ENCODE measurements around the gene MYO9A. TPM values are rescaled to one million over a fixed set of nuclear protein-coding genes. Genes with fewer than 3 reads are reported as not detected.

Gene MYO9A
- polyA plus RNA-seq, 1 experiment: 13.1 TPM

DNA sequence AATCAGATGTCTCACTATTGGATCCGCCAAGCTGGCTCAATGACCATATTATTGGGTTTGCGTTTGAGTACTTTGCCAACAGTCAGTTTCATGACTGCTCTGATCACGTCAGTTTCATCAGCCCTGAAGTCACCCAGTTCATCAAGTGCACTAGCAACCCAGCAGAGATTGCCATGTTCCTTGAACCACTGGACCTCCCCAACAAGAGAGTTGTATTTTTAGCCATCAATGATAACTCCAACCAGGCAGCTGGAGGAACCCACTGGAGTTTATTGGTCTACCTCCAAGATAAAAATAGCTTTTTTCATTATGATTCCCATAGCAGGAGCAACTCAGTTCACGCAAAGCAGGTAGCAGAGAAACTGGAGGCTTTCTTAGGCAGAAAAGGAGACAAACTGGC lies 21.7 kb upstream of the MYO9A start:
- H3K36me3 ChIP-seq (ENCODE audit: control insufficient read depth, insufficient read depth, low read length): no peaks in the 10 kb centered on the region
- H3K4me3 ChIP-seq (ENCODE audit: low read depth, low read length): no peak overlapping the region
- ChIA-PET CTCF (interaction anchor here (0.5 to 2.4 kb wide), 2 partner anchors 17 to 46 kb away, joined by 3 to 11 read pairs; no protein-coding TSS in a partner anchor), POLR2A (no interaction called here)
- DNase-seq (ENCODE audit: low read depth): no peak
- TF ChIP-seq, protein P1, sequence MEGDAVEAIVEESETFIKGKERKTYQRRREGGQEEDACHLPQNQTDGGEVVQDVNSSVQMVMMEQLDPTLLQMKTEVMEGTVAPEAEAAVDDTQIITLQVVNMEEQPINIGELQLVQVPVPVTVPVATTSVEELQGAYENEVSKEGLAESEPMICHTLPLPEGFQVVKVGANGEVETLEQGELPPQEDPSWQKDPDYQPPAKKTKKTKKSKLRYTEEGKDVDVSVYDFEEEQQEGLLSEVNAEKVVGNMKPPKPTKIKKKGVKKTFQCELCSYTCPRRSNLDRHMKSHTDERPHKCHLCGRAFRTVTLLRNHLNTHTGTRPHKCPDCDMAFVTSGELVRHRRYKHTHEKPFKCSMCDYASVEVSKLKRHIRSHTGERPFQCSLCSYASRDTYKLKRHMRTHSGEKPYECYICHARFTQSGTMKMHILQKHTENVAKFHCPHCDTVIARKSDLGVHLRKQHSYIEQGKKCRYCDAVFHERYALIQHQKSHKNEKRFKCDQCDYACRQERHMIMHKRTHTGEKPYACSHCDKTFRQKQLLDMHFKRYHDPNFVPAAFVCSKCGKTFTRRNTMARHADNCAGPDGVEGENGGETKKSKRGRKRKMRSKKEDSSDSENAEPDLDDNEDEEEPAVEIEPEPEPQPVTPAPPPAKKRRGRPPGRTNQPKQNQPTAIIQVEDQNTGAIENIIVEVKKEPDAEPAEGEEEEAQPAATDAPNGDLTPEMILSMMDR (IDR thresholded peaks at IDR 0.05; ENCODE audit: insufficient read depth, low read depth, low read length): no peak
- no peaks in the 10 kb centered on the region for H3K27me3 ChIP-seq (ENCODE audit: control insufficient read depth, insufficient read depth, low read length)

DNA sequence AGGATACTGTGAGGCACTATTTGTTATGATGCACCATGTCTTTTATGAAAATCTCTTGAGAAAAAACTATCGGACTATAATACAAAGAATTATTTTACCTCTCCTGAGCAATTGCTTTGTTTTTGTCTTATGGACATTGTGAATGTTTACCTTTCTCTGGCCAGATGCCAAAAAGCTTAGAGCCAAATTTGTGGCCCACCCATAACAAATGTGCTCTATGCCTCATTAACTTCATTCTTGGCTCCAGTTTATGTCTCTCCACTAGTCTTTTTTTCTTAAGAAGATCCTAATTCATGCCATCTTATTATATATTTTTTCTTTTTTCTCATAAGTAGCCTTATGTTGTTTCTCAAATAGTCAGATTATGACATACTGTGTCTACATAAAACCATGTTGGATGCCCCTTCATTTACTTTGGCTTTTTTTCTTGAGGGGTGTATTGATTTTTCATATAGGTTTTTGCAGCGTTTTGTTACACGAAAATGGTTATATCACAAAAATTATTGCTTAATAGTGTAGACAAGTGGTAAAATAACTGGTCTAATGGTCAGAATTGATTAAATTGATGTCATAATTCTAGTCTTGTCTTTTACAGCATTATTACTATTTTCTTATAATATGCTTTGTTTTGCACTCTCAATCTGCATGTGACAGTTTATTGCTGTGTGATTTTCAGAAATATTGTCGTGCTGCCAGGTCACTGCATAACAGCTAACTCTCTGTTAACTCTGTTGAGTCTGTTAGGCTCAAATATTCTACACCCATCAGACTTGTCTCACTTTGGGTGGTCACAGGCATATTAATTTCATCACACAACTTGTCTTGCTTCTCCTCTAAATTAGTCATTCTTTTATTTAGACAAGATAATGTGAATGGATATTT lies 18.5 kb upstream of the MYO9A start:
- H3K27me3 ChIP-seq (ENCODE audit: control insufficient read depth, insufficient read depth, low read length): no peaks in the 10 kb centered on the region
- DNase-seq (ENCODE audit: low read depth): no peak
- no peaks in the 10 kb centered on the region for H3K36me3 ChIP-seq (ENCODE audit: control insufficient read depth, insufficient read depth, low read length)
- ChIA-PET CTCF (interaction anchor here (0.5 to 0.9 kb wide), 3 partner anchors 13 to 406 kb away, joined by 3 read pairs; no protein-coding TSS in a partner anchor), POLR2A (no interaction called here)
- TF ChIP-seq, protein P1 (IDR thresholded peaks at IDR 0.05; ENCODE audit: insufficient read depth, low read depth, low read length): no peak
- no peak overlapping the region for H3K4me3 ChIP-seq (ENCODE audit: low read depth, low read length)

DNA sequence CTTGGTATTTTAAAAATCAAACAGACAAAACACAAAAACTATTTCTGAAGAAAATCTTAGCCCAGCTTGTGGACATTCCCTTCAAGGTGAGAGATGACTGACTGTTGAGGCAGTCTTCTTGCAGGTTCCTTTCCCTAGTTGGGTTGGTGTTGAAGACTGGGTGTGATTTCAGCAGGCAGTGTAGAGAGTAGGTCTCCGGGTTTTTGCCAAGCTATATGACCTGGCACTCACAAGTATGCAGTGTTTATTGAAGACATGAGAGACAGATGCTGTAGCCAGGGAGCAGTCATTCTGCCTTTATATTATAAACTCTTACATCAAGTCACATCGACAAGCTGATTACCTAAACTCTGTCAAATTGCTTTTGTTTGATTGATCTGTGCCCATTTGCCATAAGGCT lies 17.8 kb upstream of the MYO9A start:
- TF ChIP-seq, protein P1 (IDR thresholded peaks at IDR 0.05; ENCODE audit: insufficient read depth, low read depth, low read length): no peak
- DNase-seq (ENCODE audit: low read depth): no peak
- POLR2A ChIA-PET: no interaction called here
- CTCF ChIA-PET: interaction anchor here (0.9 kb wide), 1 partner anchor 16 kb away, joined by 3 read pairs; no protein-coding TSS in a partner anchor
- Histone ChIP-seq H3K27me3 (ENCODE audit: control insufficient read depth, insufficient read depth, low read length) (no peaks in the 10 kb centered on the region), H3K36me3 (ENCODE audit: control insufficient read depth, insufficient read depth, low read length) (no peaks in the 10 kb centered on the region), H3K4me3 (ENCODE audit: low read depth, low read length) (no peak overlapping the region)

DNA sequence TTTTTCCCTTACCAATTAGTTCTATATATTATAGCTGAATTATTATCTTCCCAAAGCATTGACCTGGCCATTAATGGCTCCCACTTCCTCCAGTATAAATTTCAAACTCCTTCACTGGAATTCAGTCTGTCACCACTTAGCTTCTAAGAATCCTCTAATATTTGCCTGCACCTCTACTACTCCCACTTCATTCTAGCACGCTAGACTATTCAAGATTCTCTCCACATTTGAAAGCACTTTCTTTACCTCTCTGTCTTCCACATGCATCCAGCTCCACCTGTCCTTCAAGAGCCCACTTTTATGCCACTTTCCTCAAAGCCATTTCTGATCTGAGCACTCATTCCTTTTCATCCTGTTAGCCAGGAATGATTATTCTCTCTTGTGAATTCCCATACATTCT lies 15.3 kb upstream of the MYO9A start:
- Histone ChIP-seq H3K36me3 (ENCODE audit: control insufficient read depth, insufficient read depth, low read length) (no peaks in the 10 kb centered on the region), H3K4me3 (ENCODE audit: low read depth, low read length) (no peak overlapping the region), H3K27me3 (ENCODE audit: control insufficient read depth, insufficient read depth, low read length) (no peaks in the 10 kb centered on the region)
- TF ChIP-seq, protein P1 (IDR thresholded peaks at IDR 0.05; ENCODE audit: insufficient read depth, low read depth, low read length): no peak
- CTCF ChIA-PET: no interaction called here
- DNase-seq (ENCODE audit: low read depth): no peak
- POLR2A ChIA-PET: no interaction called here

DNA sequence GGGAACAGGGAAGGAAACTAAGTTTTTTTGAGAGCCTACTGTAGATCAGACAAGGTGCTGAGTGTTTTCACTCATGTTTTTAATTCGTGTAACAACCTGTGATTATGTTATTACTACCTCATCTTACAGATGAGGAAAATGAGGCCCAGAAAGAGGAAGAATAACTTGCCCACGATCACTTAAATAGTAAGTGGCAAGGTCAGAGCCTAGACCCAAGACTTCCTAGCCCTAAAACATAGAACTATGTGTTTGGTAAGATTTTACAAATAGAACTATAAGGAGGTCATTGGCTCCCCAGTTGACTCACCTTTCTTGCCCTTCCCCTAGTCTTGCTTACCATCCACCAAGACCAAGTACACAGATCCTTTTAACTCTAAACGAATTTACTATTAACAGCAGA lies 14.0 kb upstream of the MYO9A start:
- Histone ChIP-seq H3K27me3 (ENCODE audit: control insufficient read depth, insufficient read depth, low read length) (no peaks in the 10 kb centered on the region), H3K36me3 (ENCODE audit: control insufficient read depth, insufficient read depth, low read length) (no peaks in the 10 kb centered on the region), H3K4me3 (ENCODE audit: low read depth, low read length) (no peak overlapping the region)
- no peak for DNase-seq (ENCODE audit: low read depth)
- TF ChIP-seq, protein P1 (IDR thresholded peaks at IDR 0.05; ENCODE audit: insufficient read depth, low read depth, low read length): no peak
- POLR2A ChIA-PET: no interaction called here
- CTCF ChIA-PET: interaction anchor here (1.0 kb wide), 1 partner anchor 31 kb away, joined by 3 read pairs; no protein-coding TSS in a partner anchor

Data from BJ (cell line).